PC-9 (cell line): Measurements from ENCODE around the gene TCP10L. TPM values are rescaled to one million over a fixed set of nuclear protein-coding genes. Genes with fewer than 3 reads are reported as not detected.

Experiments used
- BruUV-seq: library from RNA; stranded (reverse); fragments of 400-500 nt; replicated peaks from 2 replicates; lab custom pipeline; 2021; lab: Mats Ljungman, UMichigan
- CTCF ChIA-PET: fragments of 300-600 bp; sonication (Branson Sonifier 250); formaldehyde crosslinking; loops from one replicate; lab custom pipeline; 2022; ENCODE audit warnings: antibody characterized with exemption; lab: Charles Lee
- POLR2A ChIA-PET: fragments of 300-600 bp; sonication (Branson Sonifier 250); formaldehyde crosslinking; loops from one replicate; lab custom pipeline; 2022; ENCODE audit warnings: antibody characterized with exemption; ENCODE audit not compliant: unreplicated experiment; lab: Charles Lee
- DNase-seq, 2 experiments: peaks; one replicate each; pipeline versions ENCODE4 v3.0.0 to v3.0.0-alpha.2; 2015 to 2022; ENCODE audit warnings: mixed read lengths in 1 of 2
- H2AFZ ChIP-seq: fragments of 200-600 bp; sonication (generic); 2 replicates; pipeline ENCODE4 v1.8.1; 2017; ENCODE audit warnings: antibody characterized with exemption
- H3F3A ChIP-seq: fragments of 200-600 bp; sonication (generic); 2 replicates; pipeline ENCODE4 v1.8.1; 2017; ENCODE audit warnings: antibody characterized with exemption, mild to moderate bottlenecking, low read depth; ENCODE audit not compliant: insufficient read depth
- H3K27ac ChIP-seq: fragments of 200-600 bp; sonication (generic); 2 replicates; pipeline ENCODE4 v1.6.1; 2016; ENCODE audit warnings: mixed run types
- H3K27me3 ChIP-seq: fragments of 200-600 bp; sonication (generic); 2 replicates; pipeline ENCODE4 v1.6.1; 2016; ENCODE audit warnings: low read depth, mixed run types; ENCODE audit not compliant: insufficient read depth
- H3K36me3 ChIP-seq: fragments of 200-600 bp; sonication (generic); 2 replicates; pipeline ENCODE4 v1.6.1; 2016; ENCODE audit warnings: low read depth, mixed run types
- H3K4me1 ChIP-seq: fragments of 200-600 bp; sonication (generic); replicated peaks from 2 replicates; pipeline ENCODE4 v1.6.1; 2016; ENCODE audit warnings: mixed run types; ENCODE audit not compliant: insufficient read depth
- H3K4me2 ChIP-seq: fragments of 200-600 bp; sonication (generic); 2 replicates; pipeline ENCODE4 v1.6.1; 2017; ENCODE audit warnings: mixed run types
- H3K4me3 ChIP-seq: fragments of 200-600 bp; sonication (generic); 2 replicates; pipeline ENCODE4 v1.6.1; 2016; ENCODE audit warnings: mixed run types
- H3K79me2 ChIP-seq: fragments of 200-600 bp; sonication (generic); 2 replicates; pipeline ENCODE4 v1.6.1; 2017; ENCODE audit warnings: low read depth, mixed run types
- H3K9me2 ChIP-seq: fragments of 200-600 bp; sonication (generic); 2 replicates; pipeline ENCODE4 v1.8.1; 2017; ENCODE audit warnings: mild to moderate bottlenecking; ENCODE audit not compliant: insufficient read depth
- H3K9me3 ChIP-seq: fragments of 200-600 bp; sonication (generic); 2 replicates; pipeline ENCODE4 v1.8.1; 2016; ENCODE audit warnings: low read depth; ENCODE audit not compliant: insufficient read depth
- H4K20me1 ChIP-seq: fragments of 200-600 bp; sonication (generic); 2 replicates; pipeline ENCODE4 v1.8.1; 2017; ENCODE audit not compliant: insufficient read depth
- EZH2 ChIP-seq: fragments of 200-600 bp; sonication (generic); IDR thresholded peaks from 2 replicates; pipeline ENCODE4 v1.8.0; 2017; ENCODE audit warnings: antibody characterized with exemption, low read depth
- intact Hi-C: fragments of 100-400 bp; cut with micrococcal nuclease; formaldehyde crosslinking; loops from one replicate; pipeline ENCODE4 v1.10.0; 2022; ENCODE audit not compliant: unreplicated experiment
- total RNA-seq: library from RNA; stranded (reverse); gene quantifications from 2 replicates; pipeline ENCODE4 v1.2.3, GENCODE V29; 2021
- TF ChIP-seq, protein P1 (sequence below): fragments of 200-600 bp; sonication (generic); conservative IDR thresholded peaks from 2 replicates; pipeline ENCODE4 v1.6.1; 2017; ENCODE audit warnings: mixed run types, antibody characterized with exemption, mild to moderate bottlenecking, moderate library complexity

Gene TCP10L
- total RNA-seq, 1 experiment from 2014 or later, result 0.68 TPM

DNA sequence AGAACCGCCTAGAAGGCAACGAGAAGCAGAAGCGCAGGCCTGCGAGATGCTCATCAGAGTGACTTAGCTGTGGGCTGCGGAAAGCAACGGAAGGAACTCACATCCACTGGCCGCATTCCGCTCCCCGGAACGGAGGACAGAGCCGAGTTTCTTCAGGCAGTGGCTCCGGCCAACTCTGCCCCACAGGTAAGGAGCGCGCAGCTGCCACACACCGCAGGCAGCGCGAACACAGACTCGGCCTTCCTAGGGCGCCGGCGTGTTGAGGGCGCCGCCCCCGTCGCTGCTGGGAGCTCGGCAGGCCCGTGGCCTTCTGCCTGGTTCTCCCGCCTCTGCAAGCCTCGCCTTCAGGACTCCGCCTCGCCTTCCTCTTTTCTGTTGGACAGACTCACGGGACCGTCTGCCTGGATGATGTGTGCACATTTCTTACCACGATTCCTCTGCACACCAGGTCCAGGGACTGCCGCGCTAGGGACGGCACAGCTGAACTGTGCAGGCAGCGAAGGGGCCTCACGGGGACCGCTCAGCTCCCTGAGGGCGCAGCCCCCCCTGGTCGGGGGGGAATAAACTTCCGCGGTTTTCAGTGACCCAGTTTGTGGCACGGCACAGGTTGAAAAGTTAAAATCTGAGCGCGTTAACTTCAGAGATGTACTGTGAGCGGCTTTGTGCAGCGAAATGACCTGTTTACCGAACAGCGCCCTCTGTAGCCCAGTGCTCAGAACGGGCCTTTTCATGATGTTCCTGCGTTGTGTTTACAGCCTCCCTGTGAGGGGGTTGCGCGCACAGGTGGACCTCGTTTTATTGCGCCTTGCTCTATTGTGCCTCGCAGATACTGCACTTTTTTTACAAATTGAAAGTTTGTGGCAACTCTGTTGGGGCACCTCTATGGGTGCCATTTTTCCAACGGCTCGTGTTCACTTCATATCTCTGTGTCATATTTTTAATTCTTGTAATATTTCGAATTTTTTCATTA is 15.8 kb downstream of the TCP10L start:
- no peaks in the 10 kb centered on the region for H3K9me2 ChIP-seq
- H3K9me3 ChIP-seq, result no peaks in the 10 kb centered on the region
- ChIA-PET CTCF (interaction anchor here (0.5 kb wide), 1 partner anchor 146 kb away, joined by 4 read pairs; no protein-coding TSS in a partner anchor), POLR2A (interaction anchor here (0.6 kb wide), 1 partner anchor 314 kb away, joined by 3 read pairs; no protein-coding TSS in a partner anchor)
- intact Hi-C loops, result loop anchor here (2.0 kb wide), 2 partner anchors 157 to 167 kb away; partner anchors contain the start of gene EVA1C
- peak overlapping the region; percentile 90 for H2AFZ ChIP-seq
- H3K36me3 ChIP-seq, result no peaks in the 10 kb centered on the region
- no peaks in the 10 kb centered on the region for H3K79me2 ChIP-seq
- peaks cover 6% of the 10 kb centered on the region for H3K4me1 ChIP-seq
- no peaks in the 10 kb centered on the region for H4K20me1 ChIP-seq
- no peak for TF ChIP-seq EZH2
- TF ChIP-seq, protein P1, sequence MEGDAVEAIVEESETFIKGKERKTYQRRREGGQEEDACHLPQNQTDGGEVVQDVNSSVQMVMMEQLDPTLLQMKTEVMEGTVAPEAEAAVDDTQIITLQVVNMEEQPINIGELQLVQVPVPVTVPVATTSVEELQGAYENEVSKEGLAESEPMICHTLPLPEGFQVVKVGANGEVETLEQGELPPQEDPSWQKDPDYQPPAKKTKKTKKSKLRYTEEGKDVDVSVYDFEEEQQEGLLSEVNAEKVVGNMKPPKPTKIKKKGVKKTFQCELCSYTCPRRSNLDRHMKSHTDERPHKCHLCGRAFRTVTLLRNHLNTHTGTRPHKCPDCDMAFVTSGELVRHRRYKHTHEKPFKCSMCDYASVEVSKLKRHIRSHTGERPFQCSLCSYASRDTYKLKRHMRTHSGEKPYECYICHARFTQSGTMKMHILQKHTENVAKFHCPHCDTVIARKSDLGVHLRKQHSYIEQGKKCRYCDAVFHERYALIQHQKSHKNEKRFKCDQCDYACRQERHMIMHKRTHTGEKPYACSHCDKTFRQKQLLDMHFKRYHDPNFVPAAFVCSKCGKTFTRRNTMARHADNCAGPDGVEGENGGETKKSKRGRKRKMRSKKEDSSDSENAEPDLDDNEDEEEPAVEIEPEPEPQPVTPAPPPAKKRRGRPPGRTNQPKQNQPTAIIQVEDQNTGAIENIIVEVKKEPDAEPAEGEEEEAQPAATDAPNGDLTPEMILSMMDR, result peak; percentile 78
- H3K27me3 ChIP-seq, result no peaks in the 10 kb centered on the region
- H3K4me2 ChIP-seq, result peak overlapping the region; percentile 98
- H3K27ac ChIP-seq, result no peak overlapping the region
- peak overlapping the region; percentile 59 for H3K4me3 ChIP-seq
- no TSS peak for BruUV-seq
- H3F3A ChIP-seq, result peaks cover 4% of the 10 kb centered on the region; the same call in 1 of the 2 replicates
- DNase-seq, result peak; percentile 62 to 68

- no peak overlapping the region for H3K27ac ChIP-seq
- no peak for DNase-seq
- no peak overlapping the region for H2AFZ ChIP-seq
- CTCF ChIA-PET, result no interaction called here
- POLR2A ChIA-PET, result interaction anchor here (0.6 kb wide), 1 partner anchor 157 kb away, joined by 3 read pairs; no protein-coding TSS in a partner anchor
- no peak overlapping the region for H3K4me2 ChIP-seq
- no peaks in the 10 kb centered on the region for H3K9me3 ChIP-seq
- peaks cover 4% of the 10 kb centered on the region; the same call in 1 of the 2 replicates for H3F3A ChIP-seq
- no peaks in the 10 kb centered on the region for H4K20me1 ChIP-seq
- no peaks in the 10 kb centered on the region for H3K36me3 ChIP-seq
- H3K27me3 ChIP-seq, result no peaks in the 10 kb centered on the region
- TF ChIP-seq, protein P1, result no peak
- TF ChIP-seq EZH2, result no peak
- H3K4me3 ChIP-seq, result no peak overlapping the region
- intact Hi-C loops, result loop anchor here (2.0 kb wide), 2 partner anchors 155 to 165 kb away; partner anchors contain the start of gene EVA1C
- H3K79me2 ChIP-seq, result no peaks in the 10 kb centered on the region
- H3K9me2 ChIP-seq, result no peaks in the 10 kb centered on the region
- BruUV-seq, result no TSS peak
- H3K4me1 ChIP-seq, result peaks cover 6% of the 10 kb centered on the region
These were observed 17.7 kb downstream of the TCP10L start for GRCh38 chr21:32567626-32568025.

- CTCF ChIA-PET, result no interaction called here
These were observed 18.5 kb downstream of the TCP10L start for GRCh38 chr21:32566741-32567389.

More at GRCh38 chr21:32566741-32567389, 18.5 kb downstream of the TCP10L start:
- intact Hi-C loops, result no loop called here
- Histone ChIP-seq H3K4me2 (no peak overlapping the region), H4K20me1 (no peaks in the 10 kb centered on the region), H3K4me1 (peaks cover 6% of the 10 kb centered on the region), H3K79me2 (no peaks in the 10 kb centered on the region), H2AFZ (no peak overlapping the region), H3K36me3 (no peaks in the 10 kb centered on the region), H3K9me3 (no peaks in the 10 kb centered on the region), H3F3A (peaks cover 4% of the 10 kb centered on the region; the same call in 1 of the 2 replicates), H3K27ac (no peak overlapping the region), H3K27me3 (no peaks in the 10 kb centered on the region), H3K9me2 (no peaks in the 10 kb centered on the region), H3K4me3 (no peak overlapping the region)
- POLR2A ChIA-PET, result interaction anchor here (0.6 kb wide), 1 partner anchor 156 kb away, joined by 3 read pairs; no protein-coding TSS in a partner anchor
- TF ChIP-seq EZH2, result no peak
- TF ChIP-seq, protein P1, result no peak
- no TSS peak for BruUV-seq
- no peak for DNase-seq
